Measurements from ENCODE around the gene CSGALNACT2. TPM values are rescaled to one million over a fixed set of nuclear protein-coding genes. Genes with fewer than 3 reads are reported as not detected.

CSGALNACT2 gene
- total and polyA plus RNA-seq, 9 of the 15 experiments (the other 6 are each of a cell fraction or from before 2014, with no cell fraction given) = 1.4 to 7.3 (median 3.5) TPM

DNA sequence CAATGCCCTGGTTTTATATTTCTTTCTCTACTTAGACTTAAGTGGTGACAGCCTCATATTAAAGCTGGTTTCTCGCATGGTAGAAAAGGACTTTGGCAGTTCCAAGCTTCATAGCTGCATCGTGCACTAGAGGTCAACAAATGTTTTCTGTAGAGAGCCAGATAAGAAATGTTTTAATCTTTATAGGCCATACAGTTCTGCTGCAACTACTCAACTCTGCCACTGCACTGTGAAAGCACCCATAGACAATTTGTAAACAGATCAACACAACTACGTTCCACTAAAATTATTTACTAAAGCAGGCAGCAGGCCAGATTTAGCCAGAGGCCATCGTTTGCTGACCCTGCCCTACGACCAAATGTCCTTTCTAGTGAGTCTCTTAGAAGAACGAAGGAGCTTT lies 36.7 kb downstream of the CSGALNACT2 start (continued):
- TF ChIP-seq TCF3 (CRISPR knock-in tag; IDR thresholded peaks at IDR 0.05) (peak; percentile 69), KDM1A (IDR thresholded peaks at IDR 0.05) (0 out of 4 replicates have a peak, but pooled peaks of 1 of the 2 experiments have one; percentile 15)

DNA sequence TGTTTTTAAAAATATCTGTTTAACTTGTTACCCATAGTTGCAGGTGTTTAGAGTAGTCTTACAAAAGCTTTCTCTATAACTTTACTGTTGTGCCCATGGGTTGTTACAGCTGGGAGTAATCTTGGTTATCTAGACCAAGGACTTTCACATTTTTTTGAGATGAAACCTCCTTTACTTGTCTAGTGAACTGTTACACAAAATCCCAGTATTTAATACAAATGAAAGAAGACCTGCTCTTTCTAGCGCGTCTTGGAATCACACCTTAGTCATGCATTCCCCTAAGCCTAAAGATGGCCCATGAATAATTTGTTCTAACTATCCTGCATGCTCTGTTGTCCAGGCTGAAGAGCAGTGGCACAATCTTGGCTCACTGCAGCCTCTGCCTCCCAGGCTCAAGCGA lies 38.0 kb downstream of the CSGALNACT2 start:
- DNase-seq (ENCODE audit: extremely low read depth in 1 of 4, low spot score in 3 of 4) (no peak), FAIRE-seq (no peak), ATAC-seq (no peak)
- Histone ChIP-seq H3K9me1 (ENCODE audit: control insufficient read depth, insufficient read depth, low read length) (no peaks in the 10 kb centered on the region), H3K9ac (ENCODE audit: insufficient read depth in 1 of 2, low read depth in 2 of 2, low read length in 2 of 2) (no peak overlapping the region), H3K36me3 (ENCODE audit: control insufficient read depth, insufficient read depth, low read length) (no peaks in the 10 kb centered on the region; the same call in 2 of the 3 replicates), H3K27me3 (ENCODE audit: control insufficient read depth in 2 of 2, insufficient read depth in 2 of 2, low read length in 2 of 2) (no peaks in the 10 kb centered on the region), H3K4me2 (ENCODE audit: insufficient read depth, low read length) (no peak overlapping the region), H3K9me3 (replicated peaks; ENCODE audit: control insufficient read depth, insufficient read depth, low read depth, low read length) (no peaks in the 10 kb centered on the region), H3K27ac (ENCODE audit: extremely low read depth, low read depth, low read length) (no peak overlapping the region), H4K20me1 (replicated peaks; ENCODE audit: control insufficient read depth, insufficient read depth, low read length) (no peaks in the 10 kb centered on the region), H3K79me2 (ENCODE audit: control insufficient read depth, insufficient read depth, low read length) (no peaks in the 10 kb centered on the region), H3K4me3 (no peak overlapping the region), H3K4me1 (replicated peaks in 1 of 2; ENCODE audit: control insufficient read depth in 2 of 2, insufficient read depth in 2 of 2, low read length in 2 of 2) (peaks cover 0 to 9% of the 10 kb centered on the region in 2 experiments; a peak in 3 of 5 replicates), H2AFZ (ENCODE audit: low read depth, low read length) (no peak overlapping the region)
- TF ChIP-seq ASH1L (IDR thresholded peaks at IDR 0.05; ENCODE audit: borderline replicate concordance, low read depth, partially characterized antibody) (no peak), TBL1XR1 (IDR thresholded peaks at IDR 0.05; ENCODE audit: low read length in 2 of 2) (no peak), TSC22D4 (tag; IDR thresholded peaks at IDR 0.05) (no peak), TCFL5 (CRISPR knock-in tag; conservative IDR thresholded peaks at IDR 0.05) (no peak), ZEB2 (IDR thresholded peaks at IDR 0.05) (no peak), ZNF197 (CRISPR knock-in tag; IDR thresholded peaks at IDR 0.05; ENCODE audit: low read depth) (no peak), SREBF1 (IDR thresholded peaks at IDR 0.05; ENCODE audit: borderline replicate concordance, low read depth, low read length) (no peak), KDM4B (IDR thresholded peaks at IDR 0.05; ENCODE audit: borderline replicate concordance in 2 of 2, low read depth in 1 of 2) (no peak), ARID2 (IDR thresholded peaks at IDR 0.05) (no peak), DIDO1 (tag; IDR thresholded peaks at IDR 0.05; ENCODE audit: low read depth) (no peak), ZNF134 (CRISPR knock-in tag; conservative IDR thresholded peaks at IDR 0.05) (no peak), ZBTB1 (CRISPR knock-in tag; IDR thresholded peaks at IDR 0.05; ENCODE audit: borderline replicate concordance, low read depth) (no peak), ZNF3 (CRISPR knock-in tag; IDR thresholded peaks at IDR 0.05) (no peak)
- TF ChIP-seq, protein P1, sequence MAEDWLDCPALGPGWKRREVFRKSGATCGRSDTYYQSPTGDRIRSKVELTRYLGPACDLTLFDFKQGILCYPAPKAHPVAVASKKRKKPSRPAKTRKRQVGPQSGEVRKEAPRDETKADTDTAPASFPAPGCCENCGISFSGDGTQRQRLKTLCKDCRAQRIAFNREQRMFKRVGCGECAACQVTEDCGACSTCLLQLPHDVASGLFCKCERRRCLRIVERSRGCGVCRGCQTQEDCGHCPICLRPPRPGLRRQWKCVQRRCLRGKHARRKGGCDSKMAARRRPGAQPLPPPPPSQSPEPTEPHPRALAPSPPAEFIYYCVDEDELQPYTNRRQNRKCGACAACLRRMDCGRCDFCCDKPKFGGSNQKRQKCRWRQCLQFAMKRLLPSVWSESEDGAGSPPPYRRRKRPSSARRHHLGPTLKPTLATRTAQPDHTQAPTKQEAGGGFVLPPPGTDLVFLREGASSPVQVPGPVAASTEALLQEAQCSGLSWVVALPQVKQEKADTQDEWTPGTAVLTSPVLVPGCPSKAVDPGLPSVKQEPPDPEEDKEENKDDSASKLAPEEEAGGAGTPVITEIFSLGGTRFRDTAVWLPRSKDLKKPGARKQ (CRISPR knock-in tag; IDR thresholded peaks at IDR 0.05) = no peak
- TF ChIP-seq, protein P2, sequence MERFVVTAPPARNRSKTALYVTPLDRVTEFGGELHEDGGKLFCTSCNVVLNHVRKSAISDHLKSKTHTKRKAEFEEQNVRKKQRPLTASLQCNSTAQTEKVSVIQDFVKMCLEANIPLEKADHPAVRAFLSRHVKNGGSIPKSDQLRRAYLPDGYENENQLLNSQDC (CRISPR knock-in tag; IDR thresholded peaks at IDR 0.05) = no peak
- 82% methylated on average over 3 of the region's 3 CpGs for WGBS (ENCODE audit: insufficient coverage, low coverage, missing lambda C conversion rate)
- in situ Hi-C loops (cut with MboI) = no loop called here
- intact Hi-C loops (cut with micrococcal nuclease) = no loop called here
- POLR2A ChIA-PET = no interaction called here
- CTCF ChIA-PET (ENCODE audit: low intra/inter-chr PET ratio) = no interaction called here
- BruUV-seq (replicated peaks) = no TSS peak
